Measurements from ENCODE around the gene SOX11.

DNA sequence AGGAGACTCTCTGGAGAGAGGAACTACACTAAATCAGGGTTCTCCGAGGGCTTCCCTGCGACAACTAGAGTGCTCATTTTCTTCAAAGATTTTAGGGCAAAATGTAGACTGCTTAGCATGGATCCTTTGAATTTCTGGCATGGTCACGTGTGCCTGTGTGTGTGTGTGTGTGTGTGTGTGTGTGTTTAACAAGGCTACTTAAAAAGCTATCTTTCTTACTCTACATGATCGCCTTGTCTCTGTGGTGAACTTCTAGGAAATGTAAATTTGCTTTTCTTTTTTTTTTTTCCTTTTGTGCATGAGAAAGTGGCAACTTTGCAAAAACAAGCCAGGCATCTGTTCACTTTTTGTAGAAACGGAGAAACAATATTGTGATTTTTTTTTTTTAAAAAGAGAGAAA is 43.9 kb downstream of the SOX11 start:
- TF ChIP-seq, protein P1, sequence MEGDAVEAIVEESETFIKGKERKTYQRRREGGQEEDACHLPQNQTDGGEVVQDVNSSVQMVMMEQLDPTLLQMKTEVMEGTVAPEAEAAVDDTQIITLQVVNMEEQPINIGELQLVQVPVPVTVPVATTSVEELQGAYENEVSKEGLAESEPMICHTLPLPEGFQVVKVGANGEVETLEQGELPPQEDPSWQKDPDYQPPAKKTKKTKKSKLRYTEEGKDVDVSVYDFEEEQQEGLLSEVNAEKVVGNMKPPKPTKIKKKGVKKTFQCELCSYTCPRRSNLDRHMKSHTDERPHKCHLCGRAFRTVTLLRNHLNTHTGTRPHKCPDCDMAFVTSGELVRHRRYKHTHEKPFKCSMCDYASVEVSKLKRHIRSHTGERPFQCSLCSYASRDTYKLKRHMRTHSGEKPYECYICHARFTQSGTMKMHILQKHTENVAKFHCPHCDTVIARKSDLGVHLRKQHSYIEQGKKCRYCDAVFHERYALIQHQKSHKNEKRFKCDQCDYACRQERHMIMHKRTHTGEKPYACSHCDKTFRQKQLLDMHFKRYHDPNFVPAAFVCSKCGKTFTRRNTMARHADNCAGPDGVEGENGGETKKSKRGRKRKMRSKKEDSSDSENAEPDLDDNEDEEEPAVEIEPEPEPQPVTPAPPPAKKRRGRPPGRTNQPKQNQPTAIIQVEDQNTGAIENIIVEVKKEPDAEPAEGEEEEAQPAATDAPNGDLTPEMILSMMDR (IDR thresholded peaks at IDR 0.05; ENCODE audit: insufficient read depth, low read length, poor library complexity, severe bottlenecking), result no peak
- TF ChIP-seq EZH2phosphoT487 (conservative IDR thresholded peaks at IDR 0.05; ENCODE audit: low read length), result no peak
